ENCODE data around the gene MYBPHL. TPM values are rescaled to one million over a fixed set of nuclear protein-coding genes. Genes with fewer than 3 reads are reported as not detected.

MYBPHL gene
- total RNA-seq = not detected
- polyA plus RNA-seq = not detected
- not detected for total RNA-seq

GRCh38 chr1:109306832-109307273, at the start of gene MYBPHL:
Gene MYBPHL (minus strand): TSS chr1:109307011. CDS start chr1:109306991, 20 bp downstream.
- H3K27ac ChIP-seq (ENCODE audit: low read depth, low read length) = no peak within 1 kb of the TSS
- H3K4me1 ChIP-seq (ENCODE audit: control insufficient read depth in 2 of 2, insufficient read depth in 2 of 2, low read length in 2 of 2) = no peaks in the 10 kb centered on the region
- H3K9me3 ChIP-seq (ENCODE audit: control insufficient read depth in 2 of 3, low read length in 3 of 3) = no peaks in the 10 kb centered on the region
- ChIA-PET CTCF (no interaction called here), POLR2A (no interaction called here)
- no peaks in the 10 kb centered on the region for H3K27me3 ChIP-seq (ENCODE audit: control insufficient read depth in 2 of 2, insufficient read depth in 2 of 2, low read length in 2 of 2)
- H3K4me1 Mint-ChIP-seq = peaks cover 0 to 2% (median 0%) of the 10 kb centered on the region in 7 donors
- H3K27me3 Mint-ChIP-seq = peaks cover 0 to 14% (median 5%) of the 10 kb centered on the region in 5 donors
- DNase-seq (no peak), ATAC-seq (no peak)
- no peak within 1 kb of the TSS for H3K4me3 Mint-ChIP-seq
- no peaks in the 10 kb centered on the region for H3K9me3 Mint-ChIP-seq
- no peak within 1 kb of the TSS for H3K4me3 ChIP-seq (ENCODE audit: low read length)
- H3K27ac Mint-ChIP-seq = peak within 1 kb of the TSS in 1 of 9 donors; percentile 66
- H3K36me3 Mint-ChIP-seq = no peaks in the 10 kb centered on the region
- H3K36me3 ChIP-seq (ENCODE audit: control insufficient read depth in 2 of 3, insufficient read depth in 3 of 3, low read length in 3 of 3) = no peaks in the 10 kb centered on the region
- intact Hi-C loops (cut with micrococcal nuclease) = no loop called here

GRCh38 chr1:109356505-109356904, 49.7 kb upstream of the MYBPHL start:
- ATAC-seq = no peak
- CTCF ChIA-PET = no interaction called here
- Mint-ChIP-seq H3K27me3 (peaks cover 0 to 54% (median 3%) of the 10 kb centered on the region in 5 donors), H3K36me3 (peaks cover 0 to 1% (median 0%) of the 10 kb centered on the region in 5 donors), H3K27ac (no peak overlapping the region), H3K4me1 (peaks cover 0 to 22% (median 5%) of the 10 kb centered on the region in 7 donors), H3K9me3 (no peaks in the 10 kb centered on the region), H3K4me3 (no peak overlapping the region)
- Histone ChIP-seq H3K27me3 (ENCODE audit: control insufficient read depth in 2 of 2, insufficient read depth in 2 of 2, low read length in 2 of 2) (no peaks in the 10 kb centered on the region), H3K4me3 (ENCODE audit: low read length) (no peak overlapping the region), H3K9me3 (ENCODE audit: control insufficient read depth in 2 of 3, low read length in 3 of 3) (no peaks in the 10 kb centered on the region), H3K27ac (ENCODE audit: low read depth, low read length) (no peak overlapping the region), H3K36me3 (ENCODE audit: control insufficient read depth in 2 of 3, insufficient read depth in 3 of 3, low read length in 3 of 3) (no peaks in the 10 kb centered on the region), H3K4me1 (ENCODE audit: control insufficient read depth in 2 of 2, insufficient read depth in 2 of 2, low read length in 2 of 2) (no peaks in the 10 kb centered on the region)
- intact Hi-C loops (cut with micrococcal nuclease) = loop anchor here in 1 of 2 donors (5.0 kb wide), 1 partner anchor 36 kb away; no protein-coding TSS in a partner anchor
- no peak for DNase-seq
- POLR2A ChIA-PET = no interaction called here

GRCh38 chr1:109354929-109355328, 48.1 kb upstream of the MYBPHL start:
- Mint-ChIP-seq H3K9me3 (no peaks in the 10 kb centered on the region), H3K4me3 (no peak overlapping the region), H3K36me3 (peaks cover 0 to 1% (median 0%) of the 10 kb centered on the region in 5 donors), H3K4me1 (peaks cover 0 to 22% (median 5%) of the 10 kb centered on the region in 7 donors), H3K27ac (no peak overlapping the region), H3K27me3 (peaks cover 0 to 53% (median 4%) of the 10 kb centered on the region in 5 donors)
- H3K9me3 ChIP-seq (ENCODE audit: control insufficient read depth in 2 of 3, low read length in 3 of 3) = no peaks in the 10 kb centered on the region
- no peaks in the 10 kb centered on the region for H3K4me1 ChIP-seq (ENCODE audit: control insufficient read depth in 2 of 2, insufficient read depth in 2 of 2, low read length in 2 of 2)
- no peaks in the 10 kb centered on the region for H3K27me3 ChIP-seq (ENCODE audit: control insufficient read depth in 2 of 2, insufficient read depth in 2 of 2, low read length in 2 of 2)
- intact Hi-C loops (cut with micrococcal nuclease) = loop anchor here in 1 of 2 donors (5.0 kb wide), 1 partner anchor 37 kb away; no protein-coding TSS in a partner anchor
- no peaks in the 10 kb centered on the region for H3K36me3 ChIP-seq (ENCODE audit: control insufficient read depth in 2 of 3, insufficient read depth in 3 of 3, low read length in 3 of 3)
- DNase-seq (no peak), ATAC-seq (no peak)
- CTCF ChIA-PET = interaction anchor here (0.6 kb wide), 1 partner anchor 665 kb away, joined by 5 read pairs; no protein-coding TSS in a partner anchor
- H3K4me3 ChIP-seq (ENCODE audit: low read length) = no peak overlapping the region
- no peak overlapping the region for H3K27ac ChIP-seq (ENCODE audit: low read depth, low read length)
- POLR2A ChIA-PET = interaction anchor here (0.6 kb wide), 1 partner anchor 29 kb away, joined by 3 read pairs; no protein-coding TSS in a partner anchor

GRCh38 chr1:109351457-109351856, 44.6 kb upstream of the MYBPHL start:
- H3K4me1 Mint-ChIP-seq = peaks cover 0 to 36% (median 5%) of the 10 kb centered on the region in 7 donors
- H3K27ac Mint-ChIP-seq = no peak overlapping the region
- H3K36me3 Mint-ChIP-seq = peaks cover 0 to 1% (median 0%) of the 10 kb centered on the region in 5 donors
- no peaks in the 10 kb centered on the region for H3K36me3 ChIP-seq (ENCODE audit: control insufficient read depth in 2 of 3, insufficient read depth in 3 of 3, low read length in 3 of 3)
- ChIA-PET CTCF (no interaction called here), POLR2A (no interaction called here)
- H3K27me3 Mint-ChIP-seq = peaks cover 0 to 40% (median 0%) of the 10 kb centered on the region in 5 donors
- H3K27ac ChIP-seq (ENCODE audit: low read depth, low read length) = no peak overlapping the region
- no peaks in the 10 kb centered on the region for H3K4me1 ChIP-seq (ENCODE audit: control insufficient read depth in 2 of 2, insufficient read depth in 2 of 2, low read length in 2 of 2)
- no peak overlapping the region for H3K4me3 Mint-ChIP-seq
- no peak for ATAC-seq
- H3K9me3 Mint-ChIP-seq = no peaks in the 10 kb centered on the region
- DNase-seq = no peak
- no peaks in the 10 kb centered on the region for H3K27me3 ChIP-seq (ENCODE audit: control insufficient read depth in 2 of 2, insufficient read depth in 2 of 2, low read length in 2 of 2)
- no peak overlapping the region for H3K4me3 ChIP-seq (ENCODE audit: low read length)
- no peaks in the 10 kb centered on the region for H3K9me3 ChIP-seq (ENCODE audit: control insufficient read depth in 2 of 3, low read length in 3 of 3)
- intact Hi-C loops (cut with micrococcal nuclease) = no loop called here

GRCh38 chr1:109350655-109351054, 43.8 kb upstream of the MYBPHL start:
- Histone ChIP-seq H3K4me1 (ENCODE audit: control insufficient read depth in 2 of 2, insufficient read depth in 2 of 2, low read length in 2 of 2) (no peaks in the 10 kb centered on the region), H3K27ac (ENCODE audit: low read depth, low read length) (no peak overlapping the region), H3K36me3 (ENCODE audit: control insufficient read depth in 2 of 3, insufficient read depth in 3 of 3, low read length in 3 of 3) (no peaks in the 10 kb centered on the region), H3K9me3 (ENCODE audit: control insufficient read depth in 2 of 3, low read length in 3 of 3) (no peaks in the 10 kb centered on the region), H3K27me3 (ENCODE audit: control insufficient read depth in 2 of 2, insufficient read depth in 2 of 2, low read length in 2 of 2) (no peaks in the 10 kb centered on the region), H3K4me3 (ENCODE audit: low read length) (no peak overlapping the region)
- peaks cover 0 to 1% (median 0%) of the 10 kb centered on the region in 5 donors for H3K36me3 Mint-ChIP-seq
- H3K27ac Mint-ChIP-seq = no peak overlapping the region
- intact Hi-C loops (cut with micrococcal nuclease) = no loop called here
- CTCF ChIA-PET = no interaction called here
- H3K9me3 Mint-ChIP-seq = no peaks in the 10 kb centered on the region
- H3K27me3 Mint-ChIP-seq = peaks cover 0 to 35% (median 0%) of the 10 kb centered on the region in 5 donors
- H3K4me1 Mint-ChIP-seq = peaks cover 0 to 36% (median 5%) of the 10 kb centered on the region in 7 donors
- DNase-seq = no peak
- H3K4me3 Mint-ChIP-seq = no peak overlapping the region
- POLR2A ChIA-PET = no interaction called here
- ATAC-seq = no peak

- H3K9me3 Mint-ChIP-seq = no peaks in the 10 kb centered on the region
- H3K27me3 Mint-ChIP-seq = peaks cover 0 to 37% (median 0%) of the 10 kb centered on the region in 5 donors
- peaks cover 0 to 1% (median 0%) of the 10 kb centered on the region in 5 donors for H3K36me3 Mint-ChIP-seq
- H3K4me3 ChIP-seq (ENCODE audit: low read length) = no peak overlapping the region
- H3K27me3 ChIP-seq (ENCODE audit: control insufficient read depth in 2 of 2, insufficient read depth in 2 of 2, low read length in 2 of 2) = no peaks in the 10 kb centered on the region
- H3K27ac Mint-ChIP-seq = no peak overlapping the region
- ChIA-PET POLR2A (no interaction called here), CTCF (no interaction called here)
- ATAC-seq (no peak), DNase-seq (no peak)
- no peaks in the 10 kb centered on the region for H3K9me3 ChIP-seq (ENCODE audit: control insufficient read depth in 2 of 3, low read length in 3 of 3)
- no peaks in the 10 kb centered on the region for H3K36me3 ChIP-seq (ENCODE audit: control insufficient read depth in 2 of 3, insufficient read depth in 3 of 3, low read length in 3 of 3)
- H3K27ac ChIP-seq (ENCODE audit: low read depth, low read length) = no peak overlapping the region
- H3K4me3 Mint-ChIP-seq = no peak overlapping the region
- intact Hi-C loops (cut with micrococcal nuclease) = no loop called here
- no peaks in the 10 kb centered on the region for H3K4me1 ChIP-seq (ENCODE audit: control insufficient read depth in 2 of 2, insufficient read depth in 2 of 2, low read length in 2 of 2)
- H3K4me1 Mint-ChIP-seq = peaks cover 0 to 36% (median 5%) of the 10 kb centered on the region in 7 donors
Observed at GRCh38 chr1:109350182-109350581, 43.4 kb upstream of the MYBPHL start.

GRCh38 chr1:109347511-109347910, 40.7 kb upstream of the MYBPHL start:
- ATAC-seq = no peak
- Histone ChIP-seq H3K4me3 (ENCODE audit: low read length) (no peak overlapping the region), H3K27me3 (ENCODE audit: control insufficient read depth in 2 of 2, insufficient read depth in 2 of 2, low read length in 2 of 2) (no peaks in the 10 kb centered on the region), H3K27ac (ENCODE audit: low read depth, low read length) (no peak overlapping the region), H3K9me3 (ENCODE audit: control insufficient read depth in 2 of 3, low read length in 3 of 3) (no peaks in the 10 kb centered on the region), H3K4me1 (ENCODE audit: control insufficient read depth in 2 of 2, insufficient read depth in 2 of 2, low read length in 2 of 2) (no peaks in the 10 kb centered on the region), H3K36me3 (ENCODE audit: control insufficient read depth in 2 of 3, insufficient read depth in 3 of 3, low read length in 3 of 3) (no peaks in the 10 kb centered on the region)
- intact Hi-C loops (cut with micrococcal nuclease) = no loop called here
- no peak for DNase-seq
- no peaks in the 10 kb centered on the region for H3K36me3 Mint-ChIP-seq
- H3K27me3 Mint-ChIP-seq = peaks cover 0 to 37% (median 4%) of the 10 kb centered on the region in 5 donors
- CTCF ChIA-PET = no interaction called here
- no peak overlapping the region for H3K4me3 Mint-ChIP-seq
- H3K9me3 Mint-ChIP-seq = no peaks in the 10 kb centered on the region
- no peak overlapping the region for H3K27ac Mint-ChIP-seq
- H3K4me1 Mint-ChIP-seq = peaks cover 0 to 15% (median 0%) of the 10 kb centered on the region in 7 donors
- POLR2A ChIA-PET = no interaction called here

All from naive thymus-derived CD4-positive, alpha-beta T cell (primary cell).